Stimulated activated CD4-positive, alpha-beta T cell treated with anti-CD3 and anti-CD28 coated beads, Interleukin-12 subunit alpha, Interleukin-12 subunit beta, amount 100 ng/mL, for 24 hours (primary cell): ENCODE data around the gene ECM2.

Source experiments
- DNase-seq, 2 experiments: peaks; one replicate each; pipeline ENCODE4 v3.0.0-alpha.2; 2020; ENCODE audit warnings: low read depth in 2 of 2

ECM2 gene

GRCh38 chr9:92467041-92467440 lies 68.7 kb downstream of the ECM2 start:
- no peak for DNase-seq

DNA sequence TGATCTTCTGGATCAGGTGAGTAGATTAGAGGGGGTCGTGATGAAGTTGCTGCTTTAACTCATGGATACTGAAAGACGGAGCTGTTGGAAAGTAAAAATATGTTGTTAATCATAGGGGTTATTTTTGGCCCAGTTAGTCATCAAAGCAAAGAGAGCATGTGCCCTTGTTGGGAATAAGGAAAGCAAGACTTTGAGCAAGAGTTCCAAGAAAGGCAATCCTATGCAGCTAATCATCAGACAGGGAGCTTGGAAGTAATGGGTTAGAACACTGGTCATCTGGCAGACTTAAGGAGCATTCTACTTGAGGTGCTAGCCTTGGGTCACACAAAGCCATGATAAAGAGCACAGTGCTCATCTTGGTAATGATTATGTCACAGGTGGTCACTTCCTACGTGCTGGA lies 71.8 kb downstream of the ECM2 start:
- no peak for DNase-seq

DNA sequence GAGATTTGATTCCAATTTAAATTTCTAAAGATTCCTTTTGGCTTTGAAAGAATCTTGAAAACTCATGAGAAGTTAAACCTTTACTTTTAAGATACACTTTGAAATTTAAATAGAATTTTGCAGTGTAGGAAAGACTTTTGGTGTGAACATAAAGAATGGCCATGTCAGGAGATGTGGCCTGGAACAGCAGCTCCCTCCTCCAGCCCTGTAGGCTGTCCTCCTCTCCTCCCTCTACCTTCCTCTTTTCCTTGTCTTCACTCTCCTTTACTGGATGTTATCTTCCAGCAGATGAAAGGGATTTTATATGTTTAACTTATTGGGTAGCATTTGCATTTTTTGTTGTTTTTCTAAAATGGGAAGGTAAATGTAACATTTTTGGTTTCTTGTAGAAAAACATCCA lies 72.4 kb downstream of the ECM2 start:
- no peak for DNase-seq

GRCh38 chr9:92457576-92457975 lies 78.2 kb downstream of the ECM2 start:
- DNase-seq = no peak

- DNase-seq = no peak
These were observed 80.6 kb downstream of the ECM2 start for GRCh38 chr9:92455217-92455616.

GRCh38 chr9:92446536-92446935 lies 89.3 kb downstream of the ECM2 start:
- no peak for DNase-seq
